ENCODE results near the gene LDAH. TPM values are rescaled to one million over a fixed set of nuclear protein-coding genes. Genes with fewer than 3 reads are reported as not detected.

Gene LDAH
- total and polyA plus RNA-seq, 10 of the 15 experiments (the other 5 are each of a cell fraction or from before 2014, with no cell fraction given), result 17.9 to 44.7 (median 30.0) TPM

DNA sequence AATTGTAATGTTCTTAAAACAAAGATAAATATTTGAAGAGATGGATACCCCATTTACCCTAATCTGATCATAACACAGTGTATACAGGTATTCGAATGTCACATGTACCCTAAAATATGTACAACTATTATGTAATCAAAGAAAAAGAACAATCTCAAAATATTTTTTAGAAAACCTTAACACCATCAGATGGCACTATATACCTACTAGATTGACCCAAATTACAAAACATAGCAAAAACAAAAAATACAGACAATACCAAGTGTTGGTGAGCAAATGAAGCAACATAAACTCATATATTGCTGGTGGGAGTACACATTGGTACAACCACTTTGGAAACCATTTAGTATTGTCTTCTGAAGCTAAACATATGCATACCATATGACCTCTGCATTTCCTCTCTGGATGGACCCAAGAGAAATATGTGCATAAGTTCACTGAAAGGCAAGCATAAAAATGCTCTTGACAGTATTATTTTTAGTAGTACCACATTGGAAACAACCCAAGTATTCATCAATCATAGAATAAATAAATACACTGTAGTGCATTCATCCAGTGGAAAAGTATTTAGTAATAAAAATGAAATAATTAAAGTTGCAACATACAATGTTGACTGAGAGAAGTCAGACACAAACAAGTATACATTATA lies 100.2 kb downstream of the LDAH start (continued):
- TF ChIP-seq ZNF687 (IDR thresholded peaks at IDR 0.05) (no peak), SPI1 (IDR thresholded peaks at IDR 0.05; ENCODE audit: borderline replicate concordance, insufficient read depth, low read depth, low read length) (no peak), TCF12 (IDR thresholded peaks at IDR 0.05; ENCODE audit: low read depth, low read length) (no peak)

- ChIA-PET RAD21 (ENCODE audit: unreplicated experiment) (no interaction called here), POLR2A (no interaction called here), CTCF (no interaction called here), SMC1A (ENCODE audit: uncharacterized antibody, unreplicated experiment) (interaction anchor here (0.6 kb wide), 1 partner anchor 1545 kb away, joined by 3 read pairs; no protein-coding TSS in a partner anchor)
- intact Hi-C loops (cut with micrococcal nuclease; ENCODE audit: unreplicated experiment), result no loop called here
- no TSS peak for BruUV-seq (replicated peaks)
- 80% methylated on average over 1 of the region's 1 CpG for WGBS (ENCODE audit: insufficient coverage, insufficient replicate concordance, low lambda C conversion rate, missing lambda C conversion rate)
- Histone ChIP-seq H3K9me3 (replicated peaks; ENCODE audit: control insufficient read depth, insufficient read depth, low read length) (peaks cover 3% of the 10 kb centered on the region; the same call in 2 of the 3 replicates), H4K20me1 (ENCODE audit: control insufficient read depth, insufficient read depth) (no peaks in the 10 kb centered on the region), H3K4me2 (ENCODE audit: control insufficient read depth, insufficient read depth) (no peak overlapping the region), H3K4me1 (ENCODE audit: control insufficient read depth, insufficient read depth, low read length) (no peaks in the 10 kb centered on the region), H3K36me3 (ENCODE audit: control insufficient read depth in 2 of 2, insufficient read depth in 2 of 2, low read length in 1 of 2) (0 out of 4 replicates have a peak, but pooled peaks cover 0 to 4% of the 10 kb centered on the region in 2 experiments), H3K27me3 (replicated peaks in 1 of 2; ENCODE audit: control insufficient read depth in 2 of 2, insufficient read depth in 2 of 2, low read length in 1 of 2) (no peaks in the 10 kb centered on the region), H3K4me3 (no peak overlapping the region), H3K79me2 (ENCODE audit: control insufficient read depth, insufficient read depth, low read length) (no peaks in the 10 kb centered on the region; the same call in 1 of the 2 replicates), H3K9ac (ENCODE audit: control insufficient read depth, insufficient read depth, low read length) (no peak overlapping the region), H3K27ac (ENCODE audit: control insufficient read depth, insufficient read depth) (no peak overlapping the region), H2AFZ (ENCODE audit: control insufficient read depth, low read depth, low read length) (no peak overlapping the region)
- in situ Hi-C loops (cut with MboI), result no loop called here
- no peak for FAIRE-seq
- no peak for ATAC-seq
- DNase-seq (ENCODE audit: low read depth, low spot score), result no peak
- TF ChIP-seq ASH2L (IDR thresholded peaks at IDR 0.05; ENCODE audit: borderline replicate concordance, low read depth) (no peak), USF2 (IDR thresholded peaks at IDR 0.05; ENCODE audit: borderline replicate concordance, low read depth, low read length) (no peak), CBFB (IDR thresholded peaks at IDR 0.05; ENCODE audit: low read depth) (no peak), ATF7 (IDR thresholded peaks at IDR 0.05; ENCODE audit: low read depth) (no peak), WRNIP1 (IDR thresholded peaks at IDR 0.05; ENCODE audit: borderline replicate concordance, low read depth, low read length) (no peak), BHLHE40 (IDR thresholded peaks at IDR 0.05; ENCODE audit: borderline replicate concordance in 1 of 2, low read depth in 2 of 2, low read length in 1 of 2) (no peak), KAT2A (conservative IDR thresholded peaks at IDR 0.05; ENCODE audit: control insufficient read depth, low read depth, low read length) (no peak)
- TF ChIP-seq, protein P1, sequence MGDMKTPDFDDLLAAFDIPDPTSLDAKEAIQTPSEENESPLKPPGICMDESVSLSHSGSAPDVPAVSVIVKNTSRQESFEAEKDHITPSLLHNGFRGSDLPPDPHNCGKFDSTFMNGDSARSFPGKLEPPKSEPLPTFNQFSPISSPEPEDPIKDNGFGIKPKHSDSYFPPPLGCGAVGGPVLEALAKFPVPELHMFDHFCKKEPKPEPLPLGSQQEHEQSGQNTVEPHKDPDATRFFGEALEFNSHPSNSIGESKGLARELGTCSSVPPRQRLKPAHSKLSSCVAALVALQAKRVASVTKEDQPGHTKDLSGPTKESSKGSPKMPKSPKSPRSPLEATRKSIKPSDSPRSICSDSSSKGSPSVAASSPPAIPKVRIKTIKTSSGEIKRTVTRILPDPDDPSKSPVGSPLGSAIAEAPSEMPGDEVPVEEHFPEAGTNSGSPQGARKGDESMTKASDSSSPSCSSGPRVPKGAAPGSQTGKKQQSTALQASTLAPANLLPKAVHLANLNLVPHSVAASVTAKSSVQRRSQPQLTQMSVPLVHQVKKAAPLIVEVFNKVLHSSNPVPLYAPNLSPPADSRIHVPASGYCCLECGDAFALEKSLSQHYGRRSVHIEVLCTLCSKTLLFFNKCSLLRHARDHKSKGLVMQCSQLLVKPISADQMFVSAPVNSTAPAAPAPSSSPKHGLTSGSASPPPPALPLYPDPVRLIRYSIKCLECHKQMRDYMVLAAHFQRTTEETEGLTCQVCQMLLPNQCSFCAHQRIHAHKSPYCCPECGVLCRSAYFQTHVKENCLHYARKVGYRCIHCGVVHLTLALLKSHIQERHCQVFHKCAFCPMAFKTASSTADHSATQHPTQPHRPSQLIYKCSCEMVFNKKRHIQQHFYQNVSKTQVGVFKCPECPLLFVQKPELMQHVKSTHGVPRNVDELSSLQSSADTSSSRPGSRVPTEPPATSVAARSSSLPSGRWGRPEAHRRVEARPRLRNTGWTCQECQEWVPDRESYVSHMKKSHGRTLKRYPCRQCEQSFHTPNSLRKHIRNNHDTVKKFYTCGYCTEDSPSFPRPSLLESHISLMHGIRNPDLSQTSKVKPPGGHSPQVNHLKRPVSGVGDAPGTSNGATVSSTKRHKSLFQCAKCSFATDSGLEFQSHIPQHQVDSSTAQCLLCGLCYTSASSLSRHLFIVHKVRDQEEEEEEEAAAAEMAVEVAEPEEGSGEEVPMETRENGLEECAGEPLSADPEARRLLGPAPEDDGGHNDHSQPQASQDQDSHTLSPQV (IDR thresholded peaks at IDR 0.05), result no peak
Observed at GRCh38 chr2:20717641-20718040, 105.3 kb downstream of the LDAH start.

All from GM12878 (cell line).